Large intestine (tissue), 3 donors: ENCODE results near the gene XPO6. TPM values are rescaled to one million over a fixed set of nuclear protein-coding genes. Genes with fewer than 3 reads are reported as not detected.
A peak's percentile ranks its signal among the peaks of the same experiment; 100 is the strongest.

Source experiments
- DNase-seq, 2 donors: peaks; one replicate each; pipeline versions ENCODE4 v3.0.0 to v3.0.0-alpha.2; 2013
- H3K27ac ChIP-seq: one replicate; pipeline ENCODE4 v1.5.1; 2013; ENCODE audit warnings: low read length
- H3K27me3 ChIP-seq: 2 replicates; pipeline ENCODE4 v1.6.1; 2013; ENCODE audit warnings: low read length; ENCODE audit not compliant: control insufficient read depth, insufficient read depth
- H3K36me3 ChIP-seq: 2 replicates; pipeline ENCODE4 v1.6.1; 2013; ENCODE audit warnings: low read length; ENCODE audit not compliant: control insufficient read depth, insufficient read depth
- H3K4me1 ChIP-seq: one replicate; pipeline ENCODE4 v1.6.1; 2013; ENCODE audit warnings: low read length; ENCODE audit not compliant: control insufficient read depth, insufficient read depth
- H3K4me3 ChIP-seq: one replicate; pipeline ENCODE4 v1.5.1; 2013; ENCODE audit warnings: low read length
- H3K9me3 ChIP-seq: one replicate; pipeline ENCODE4 v1.6.1; 2013; ENCODE audit warnings: mild to moderate bottlenecking, low read depth, low read length, moderate library complexity; ENCODE audit not compliant: control insufficient read depth
- WGBS: methylation state at CpG from one replicate; pipeline ENCODE4 v1.1.5; 2013; ENCODE audit warnings: low lambda C conversion rate; ENCODE audit not compliant: insufficient coverage; 5-methylcytosine and 5-hydroxymethylcytosine counted together
- polyA plus RNA-seq: library from polyadenylated mRNA; unstranded; fragments of 120-200 nt; gene quantifications from one replicate; pipeline ENCODE4 v1.2.1, GENCODE V29; 2013

The XPO6 gene
- polyA plus RNA-seq, 1 donor: 63.4 TPM

GRCh38 chr16:28187595-28188004, 24.2 kb downstream of the XPO6 start:
- no peak overlapping the region for H3K4me3 ChIP-seq
- WGBS: 100% methylated on average over 1 of the region's 2 CpGs
- no peaks in the 10 kb centered on the region for H3K27me3 ChIP-seq
- peaks cover 2% of the 10 kb centered on the region for H3K36me3 ChIP-seq
- H3K4me1 ChIP-seq: peaks cover 6% of the 10 kb centered on the region
- DNase-seq: no peak
- no peak overlapping the region for H3K27ac ChIP-seq
- H3K9me3 ChIP-seq: no peaks in the 10 kb centered on the region

- Histone ChIP-seq H3K4me3 (no peak overlapping the region), H3K9me3 (no peaks in the 10 kb centered on the region), H3K27me3 (no peaks in the 10 kb centered on the region), H3K27ac (no peak overlapping the region), H3K4me1 (peaks cover 11% of the 10 kb centered on the region), H3K36me3 (peaks cover 2% of the 10 kb centered on the region)
- 100% methylated on average over 1 of the region's 4 CpGs for WGBS
- no peak for DNase-seq
These were observed 25.0 kb downstream of the XPO6 start for GRCh38 chr16:28186752-28187151.

- no CpG with 5 or more reads among the region's 1 CpG for WGBS
- Histone ChIP-seq H3K9me3 (no peaks in the 10 kb centered on the region), H3K27me3 (no peaks in the 10 kb centered on the region), H3K36me3 (peaks cover 2% of the 10 kb centered on the region), H3K4me1 (peaks cover 14% of the 10 kb centered on the region), H3K4me3 (no peak overlapping the region), H3K27ac (no peak overlapping the region)
- no peak for DNase-seq
These were observed 26.1 kb downstream of the XPO6 start for GRCh38 chr16:28185696-28186095.

- WGBS: no CpG with 5 or more reads among the region's 2 CpGs
- Histone ChIP-seq H3K36me3 (peaks cover 2% of the 10 kb centered on the region), H3K4me3 (no peak overlapping the region), H3K4me1 (peaks cover 14% of the 10 kb centered on the region), H3K9me3 (no peaks in the 10 kb centered on the region), H3K27me3 (no peaks in the 10 kb centered on the region), H3K27ac (no peak overlapping the region)
- DNase-seq: no peak
These were observed 27.1 kb downstream of the XPO6 start for GRCh38 chr16:28184625-28185024.

- Histone ChIP-seq H3K4me1 (peaks cover 14% of the 10 kb centered on the region), H3K36me3 (peaks cover 6% of the 10 kb centered on the region), H3K9me3 (no peaks in the 10 kb centered on the region), H3K27ac (no peak overlapping the region), H3K27me3 (no peaks in the 10 kb centered on the region), H3K4me3 (no peak overlapping the region)
- WGBS: no CpG with 5 or more reads among the region's 4 CpGs
- no peak for DNase-seq
These were observed 27.8 kb downstream of the XPO6 start for GRCh38 chr16:28183930-28184329.

- Histone ChIP-seq H3K27ac (no peak overlapping the region), H3K36me3 (peaks cover 4% of the 10 kb centered on the region), H3K9me3 (no peaks in the 10 kb centered on the region), H3K4me1 (peaks cover 14% of the 10 kb centered on the region), H3K27me3 (no peaks in the 10 kb centered on the region), H3K4me3 (no peak overlapping the region)
- no peak for DNase-seq
- WGBS: 14% methylated on average over 1 of the region's 3 CpGs
These were observed 28.3 kb downstream of the XPO6 start for GRCh38 chr16:28183484-28183883.

- Histone ChIP-seq H3K27me3 (no peaks in the 10 kb centered on the region), H3K9me3 (no peaks in the 10 kb centered on the region), H3K4me1 (peaks cover 14% of the 10 kb centered on the region), H3K27ac (no peak overlapping the region), H3K4me3 (no peak overlapping the region), H3K36me3 (peaks cover 11% of the 10 kb centered on the region)
- WGBS: 93% methylated on average over 3 of the region's 3 CpGs
- no peak for DNase-seq
These were observed 29.0 kb downstream of the XPO6 start for GRCh38 chr16:28182801-28183200.

GRCh38 chr16:28182183-28182582, 29.6 kb downstream of the XPO6 start:
- Histone ChIP-seq H3K36me3 (peaks cover 12% of the 10 kb centered on the region), H3K4me3 (no peak overlapping the region), H3K27ac (no peak overlapping the region), H3K27me3 (no peaks in the 10 kb centered on the region), H3K9me3 (no peaks in the 10 kb centered on the region), H3K4me1 (peaks cover 14% of the 10 kb centered on the region)
- DNase-seq: no peak
- WGBS: 100% methylated on average over 1 of the region's 7 CpGs

- WGBS: no CpG with 5 or more reads among the region's 2 CpGs
- Histone ChIP-seq H3K27ac (no peak overlapping the region), H3K4me1 (peaks cover 14% of the 10 kb centered on the region), H3K36me3 (peaks cover 12% of the 10 kb centered on the region), H3K4me3 (no peak overlapping the region), H3K9me3 (no peaks in the 10 kb centered on the region), H3K27me3 (no peaks in the 10 kb centered on the region)
- DNase-seq: peak; percentile 12 to 51
These were observed 30.2 kb downstream of the XPO6 start for GRCh38 chr16:28181515-28181914.

- 93% methylated on average over 3 of the region's 9 CpGs for WGBS
- DNase-seq: no peak
- no peaks in the 10 kb centered on the region for H3K9me3 ChIP-seq
- peaks cover 12% of the 10 kb centered on the region for H3K36me3 ChIP-seq
- no peak overlapping the region for H3K27ac ChIP-seq
- H3K4me1 ChIP-seq: peaks cover 14% of the 10 kb centered on the region
- no peaks in the 10 kb centered on the region for H3K27me3 ChIP-seq
- no peak overlapping the region for H3K4me3 ChIP-seq
These were observed 30.9 kb downstream of the XPO6 start for GRCh38 chr16:28180655-28181460.

- no peaks in the 10 kb centered on the region for H3K9me3 ChIP-seq
- DNase-seq: no peak
- H3K4me1 ChIP-seq: peaks cover 14% of the 10 kb centered on the region
- H3K27ac ChIP-seq: no peak overlapping the region
- H3K4me3 ChIP-seq: no peak overlapping the region
- no CpG with 5 or more reads among the region's 1 CpG for WGBS
- peaks cover 21% of the 10 kb centered on the region for H3K36me3 ChIP-seq
- H3K27me3 ChIP-seq: no peaks in the 10 kb centered on the region
These were observed 32.4 kb downstream of the XPO6 start for GRCh38 chr16:28179354-28179753.
